Measurements from ENCODE around the gene DGCR8. TPM values are rescaled to one million over a fixed set of nuclear protein-coding genes. Genes with fewer than 3 reads are reported as not detected.
A peak's percentile ranks its signal among the peaks of the same experiment; 100 is the strongest.

Gene DGCR8
- total and polyA plus RNA-seq, 5 donors from 2014 or later = 2.7 to 41.1 (median 5.1) TPM

DNA sequence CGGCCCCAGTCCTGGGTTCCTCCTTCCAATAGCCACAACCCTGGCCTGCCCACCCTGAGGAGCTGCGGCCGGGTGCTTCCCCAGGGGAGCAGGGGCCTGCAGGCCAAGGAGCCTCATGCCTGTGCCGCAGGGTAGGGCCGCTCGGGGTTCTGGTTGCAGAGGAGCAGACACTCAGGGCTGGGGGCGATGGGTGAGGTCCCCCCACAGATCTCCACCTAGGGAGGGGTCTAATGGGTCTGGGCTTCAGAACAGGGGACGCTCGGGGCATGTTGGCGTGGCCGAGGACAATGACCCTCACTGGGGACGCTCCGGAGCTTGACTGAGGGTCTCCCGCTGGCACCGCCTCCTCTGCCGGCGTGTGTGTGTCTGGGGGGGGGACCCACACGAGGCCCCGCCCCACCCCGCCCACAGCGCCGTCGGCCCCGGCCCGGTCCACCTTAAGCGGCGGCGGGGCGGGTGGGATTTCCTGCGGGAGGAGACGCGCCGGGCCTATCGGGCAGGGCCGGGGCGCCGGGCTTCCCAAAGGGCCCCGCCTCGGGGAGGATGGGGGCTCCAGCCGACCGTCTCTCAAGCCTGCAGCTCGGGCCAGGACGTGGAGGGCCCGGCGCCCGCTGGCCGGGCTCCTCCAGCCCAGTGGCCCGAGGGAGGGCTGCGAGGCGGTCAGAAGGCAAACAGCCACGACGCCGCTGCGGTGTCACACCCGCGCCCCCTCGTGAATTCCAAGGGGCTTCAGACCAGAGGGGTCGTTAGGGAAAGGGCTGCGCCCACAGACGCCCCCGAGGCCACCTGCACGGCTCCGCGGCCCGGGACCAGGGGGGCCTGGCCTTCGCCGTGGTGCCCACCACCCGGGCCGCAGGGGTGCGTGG is 50.9 kb downstream of the DGCR8 start:
- Mint-ChIP-seq H3K9me3 (no peaks in the 10 kb centered on the region), H3K27ac (peak overlapping the region in 2 of 3 donors; percentile 48 to 59), H3K4me1 (peaks cover 0 to 39% (median 16%) of the 10 kb centered on the region in 4 donors)

GRCh38 chr22:20131597-20131858 is 51.5 kb downstream of the DGCR8 start, which contains the start of gene ZDHHC8:
ZDHHC8 (plus strand) TSS chr22:20131804; CDS start chr22:20131948, 144 bp downstream.
- ATAC-seq (ENCODE audit: low read depth in 2 of 2) (peak; percentile 57 to 69), DNase-seq (peak; percentile 33 to 53 (median 45))
- peak within 1 kb of the TSS; percentile 54 to 87 (median 83) for H3K4me3 Mint-ChIP-seq
- no peaks in the 10 kb centered on the region for H3K9me3 Mint-ChIP-seq
- Histone ChIP-seq H3K4me3 (ENCODE audit: low read depth, low read length) (peak within 1 kb of the TSS; percentile 26), H3K9me3 (ENCODE audit: control insufficient read depth in 2 of 2, low read length in 2 of 2) (no peaks in the 10 kb centered on the region), H3K4me1 (ENCODE audit: control insufficient read depth, insufficient read depth, low read length, poor library complexity, severe bottlenecking) (peaks cover 29% of the 10 kb centered on the region), H3K27ac (ENCODE audit: insufficient read depth, low read length, poor library complexity, severe bottlenecking) (peak within 1 kb of the TSS; percentile 85), H3K27me3 (ENCODE audit: control insufficient read depth, insufficient read depth, low read length) (no peaks in the 10 kb centered on the region), H3K36me3 (ENCODE audit: control insufficient read depth, insufficient read depth, low read length) (peaks cover 8% of the 10 kb centered on the region)
- H3K27me3 Mint-ChIP-seq = no peaks in the 10 kb centered on the region
- peak within 1 kb of the TSS in 2 of 3 donors; percentile 48 to 59 for H3K27ac Mint-ChIP-seq
- H3K4me1 Mint-ChIP-seq = peaks cover 0 to 44% (median 20%) of the 10 kb centered on the region in 4 donors
- H3K36me3 Mint-ChIP-seq = no peaks in the 10 kb centered on the region

More for the DNA sequence above, 50.9 kb downstream of the DGCR8 start:
- Histone ChIP-seq H3K9me3 (ENCODE audit: control insufficient read depth in 2 of 2, low read length in 2 of 2) (no peaks in the 10 kb centered on the region), H3K36me3 (ENCODE audit: control insufficient read depth, insufficient read depth, low read length) (peaks cover 12% of the 10 kb centered on the region), H3K4me1 (ENCODE audit: control insufficient read depth, insufficient read depth, low read length, poor library complexity, severe bottlenecking) (peaks cover 28% of the 10 kb centered on the region), H3K27me3 (ENCODE audit: control insufficient read depth, insufficient read depth, low read length) (no peaks in the 10 kb centered on the region), H3K4me3 (ENCODE audit: low read depth, low read length) (peak overlapping the region; percentile 26), H3K27ac (ENCODE audit: insufficient read depth, low read length, poor library complexity, severe bottlenecking) (peak overlapping the region; percentile 85)
- no peaks in the 10 kb centered on the region for H3K27me3 Mint-ChIP-seq
- peaks cover 2% of the 10 kb centered on the region for H3K36me3 Mint-ChIP-seq
- peak; percentile 78 to 79 for ATAC-seq (ENCODE audit: low read depth in 2 of 2)
- peak; percentile 73 to 84 (median 75) for DNase-seq
- H3K4me3 Mint-ChIP-seq = peak overlapping the region in 3 of 4 donors; percentile 64 to 84 (median 77)

GRCh38 chr22:20131859-20132685 is 52.0 kb downstream of the DGCR8 start:
- Mint-ChIP-seq H3K9me3 (no peaks in the 10 kb centered on the region), H3K27ac (no peak overlapping the region), H3K36me3 (no peaks in the 10 kb centered on the region), H3K4me1 (peaks cover 0 to 48% (median 22%) of the 10 kb centered on the region in 4 donors), H3K27me3 (no peaks in the 10 kb centered on the region), H3K4me3 (peak overlapping the region; percentile 54 to 87 (median 83))
- Histone ChIP-seq H3K4me1 (ENCODE audit: control insufficient read depth, insufficient read depth, low read length, poor library complexity, severe bottlenecking) (peaks cover 29% of the 10 kb centered on the region), H3K4me3 (ENCODE audit: low read depth, low read length) (no peak overlapping the region), H3K36me3 (ENCODE audit: control insufficient read depth, insufficient read depth, low read length) (peaks cover 6% of the 10 kb centered on the region), H3K9me3 (ENCODE audit: control insufficient read depth in 2 of 2, low read length in 2 of 2) (no peaks in the 10 kb centered on the region), H3K27ac (ENCODE audit: insufficient read depth, low read length, poor library complexity, severe bottlenecking) (no peak overlapping the region), H3K27me3 (ENCODE audit: control insufficient read depth, insufficient read depth, low read length) (no peaks in the 10 kb centered on the region)
- peak in 2 of 3 donors; percentile 26 to 28 for DNase-seq
- ATAC-seq (ENCODE audit: low read depth in 2 of 2) = no peak

DNA sequence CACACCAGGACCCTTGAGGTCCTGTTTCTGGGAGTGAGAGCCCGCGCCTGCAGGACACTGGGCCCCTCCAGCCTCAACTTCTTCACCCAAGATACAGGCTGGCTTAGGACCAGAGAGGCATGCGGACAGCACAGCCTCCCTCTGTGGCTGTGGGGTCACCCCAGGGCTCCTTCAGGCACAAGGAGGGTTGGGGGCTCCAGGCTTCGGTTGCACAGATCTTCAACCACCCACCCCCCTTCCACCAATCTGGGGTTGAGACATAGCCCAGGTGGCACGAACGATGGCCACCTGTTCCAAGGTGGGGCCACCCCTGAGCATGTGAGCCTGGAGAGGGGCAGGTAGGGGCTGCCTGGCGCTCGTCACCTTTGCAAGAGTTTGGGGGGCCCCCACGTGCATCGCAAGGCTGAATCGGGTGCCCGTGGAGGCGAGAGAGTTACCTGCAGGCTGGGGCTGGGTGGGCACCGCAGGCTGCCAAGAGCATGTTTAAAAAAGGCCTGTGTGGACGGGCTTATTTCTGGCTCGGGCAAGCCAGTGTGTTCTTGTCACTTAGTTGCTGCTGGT is 52.7 kb downstream of the DGCR8 start:
- H3K4me3 Mint-ChIP-seq = peak overlapping the region; percentile 82 to 88 (median 86)
- no peaks in the 10 kb centered on the region for H3K9me3 Mint-ChIP-seq
- no peaks in the 10 kb centered on the region for H3K27me3 Mint-ChIP-seq
- H3K27ac Mint-ChIP-seq = peak overlapping the region; percentile 15 to 87 (median 62)
- peaks cover 31% of the 10 kb centered on the region for H3K4me1 ChIP-seq (ENCODE audit: control insufficient read depth, insufficient read depth, low read length, poor library complexity, severe bottlenecking)
- no peak for ATAC-seq (ENCODE audit: low read depth in 2 of 2)
- no peaks in the 10 kb centered on the region for H3K36me3 ChIP-seq (ENCODE audit: control insufficient read depth, insufficient read depth, low read length)
- no peak for DNase-seq
- peaks cover 0 to 53% (median 22%) of the 10 kb centered on the region in 4 donors for H3K4me1 Mint-ChIP-seq
- no peaks in the 10 kb centered on the region for H3K9me3 ChIP-seq (ENCODE audit: control insufficient read depth in 2 of 2, low read length in 2 of 2)
- H3K27me3 ChIP-seq (ENCODE audit: control insufficient read depth, insufficient read depth, low read length) = no peaks in the 10 kb centered on the region
- H3K27ac ChIP-seq (ENCODE audit: insufficient read depth, low read length, poor library complexity, severe bottlenecking) = no peak overlapping the region
- no peaks in the 10 kb centered on the region for H3K36me3 Mint-ChIP-seq
- no peak overlapping the region for H3K4me3 ChIP-seq (ENCODE audit: low read depth, low read length)

DNA sequence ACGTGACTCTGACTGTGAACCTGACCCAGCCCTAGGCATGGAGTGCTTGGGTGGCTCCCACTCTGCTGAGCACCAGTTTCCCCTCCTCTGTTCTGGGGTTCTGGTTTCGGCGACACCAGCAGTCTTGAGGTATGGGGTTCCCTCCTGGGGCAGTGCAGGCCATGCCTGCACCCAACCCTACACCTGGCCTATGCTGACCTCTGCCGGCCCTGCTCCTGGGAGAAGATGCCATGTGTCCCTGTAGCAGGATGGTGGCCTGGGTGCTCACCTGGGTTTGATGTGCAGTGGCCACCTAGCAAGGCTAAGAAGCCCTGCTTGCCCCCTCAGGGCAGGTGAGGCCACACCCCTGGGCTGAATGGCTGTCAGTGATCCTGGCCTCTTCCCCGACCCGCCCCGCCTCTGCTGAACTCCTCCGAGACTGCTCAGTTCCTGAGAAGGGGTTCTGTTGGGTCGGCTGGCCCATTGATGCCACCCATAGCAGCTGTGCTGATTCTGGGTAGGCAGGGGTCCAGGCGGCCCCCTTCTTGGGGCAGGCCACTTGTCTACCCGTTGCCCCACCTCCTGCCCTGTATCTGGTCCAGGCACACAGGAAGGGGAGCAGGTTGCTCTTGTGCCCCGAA is 54.0 kb downstream of the DGCR8 start:
- peaks cover 0 to 62% (median 20%) of the 10 kb centered on the region in 4 donors for H3K4me1 Mint-ChIP-seq
- H3K27ac ChIP-seq (ENCODE audit: insufficient read depth, low read length, poor library complexity, severe bottlenecking) = no peak overlapping the region

GRCh38 chr22:20135265-20135664 is 55.2 kb downstream of the DGCR8 start:
- no peak for ATAC-seq (ENCODE audit: low read depth in 2 of 2)
- Mint-ChIP-seq H3K27ac (peak overlapping the region in 1 of 3 donors; percentile 82), H3K36me3 (no peaks in the 10 kb centered on the region), H3K27me3 (no peaks in the 10 kb centered on the region), H3K4me3 (peak overlapping the region in 3 of 4 donors; percentile 24 to 35 (median 26)), H3K9me3 (no peaks in the 10 kb centered on the region), H3K4me1 (peaks cover 0 to 54% (median 16%) of the 10 kb centered on the region in 4 donors)
- DNase-seq = no peak
- Histone ChIP-seq H3K27me3 (ENCODE audit: control insufficient read depth, insufficient read depth, low read length) (no peaks in the 10 kb centered on the region), H3K27ac (ENCODE audit: insufficient read depth, low read length, poor library complexity, severe bottlenecking) (no peak overlapping the region), H3K4me3 (ENCODE audit: low read depth, low read length) (no peak overlapping the region), H3K4me1 (ENCODE audit: control insufficient read depth, insufficient read depth, low read length, poor library complexity, severe bottlenecking) (peaks cover 32% of the 10 kb centered on the region), H3K9me3 (ENCODE audit: control insufficient read depth in 2 of 2, low read length in 2 of 2) (no peaks in the 10 kb centered on the region), H3K36me3 (ENCODE audit: control insufficient read depth, insufficient read depth, low read length) (no peaks in the 10 kb centered on the region)

More for the DNA sequence above, 54.0 kb downstream of the DGCR8 start:
- Mint-ChIP-seq H3K9me3 (no peaks in the 10 kb centered on the region), H3K27me3 (no peaks in the 10 kb centered on the region), H3K4me3 (peak overlapping the region; percentile 79 to 87 (median 83)), H3K27ac (peak overlapping the region; percentile 52 to 75 (median 62)), H3K36me3 (no peaks in the 10 kb centered on the region)
- no peak for ATAC-seq (ENCODE audit: low read depth in 2 of 2)
- H3K9me3 ChIP-seq (ENCODE audit: control insufficient read depth in 2 of 2, low read length in 2 of 2) = no peaks in the 10 kb centered on the region
- H3K27me3 ChIP-seq (ENCODE audit: control insufficient read depth, insufficient read depth, low read length) = no peaks in the 10 kb centered on the region
- no peak for DNase-seq
- no peak overlapping the region for H3K4me3 ChIP-seq (ENCODE audit: low read depth, low read length)
- H3K4me1 ChIP-seq (ENCODE audit: control insufficient read depth, insufficient read depth, low read length, poor library complexity, severe bottlenecking) = peaks cover 32% of the 10 kb centered on the region
- no peaks in the 10 kb centered on the region for H3K36me3 ChIP-seq (ENCODE audit: control insufficient read depth, insufficient read depth, low read length)
